Islet of Langerhans (tissue), 1 donor: ENCODE measurements around the gene C19orf18.

ENCODE experiments used
- FAIRE-seq: peaks from one replicate; lab custom pipeline; 2011; peaks lifted over from hg19 to GRCh38; lab: Jason Lieb, UNC

The C19orf18 gene

GRCh38 chr19:57947419-57948134, 26.8 kb downstream of the C19orf18 start, which contains the start of gene ZNF256:
Gene ZNF256, minus strand, starts transcription at chr19:57947706. Its CDS starts 232 bp downstream, at chr19:57947474.
- no peak for FAIRE-seq

- FAIRE-seq, result no peak
These were observed 27.3 kb downstream of the C19orf18 start for GRCh38 chr19:57947088-57947418.

- no peak for FAIRE-seq
These were observed 28.0 kb downstream of the C19orf18 start for GRCh38 chr19:57946316-57946715.

GRCh38 chr19:57941593-57941992, 32.7 kb downstream of the C19orf18 start:
- no peak for FAIRE-seq

GRCh38 chr19:57935731-57936130, 38.6 kb downstream of the C19orf18 start:
- no peak for FAIRE-seq

GRCh38 chr19:57934820-57935665, 39.3 kb downstream of the C19orf18 start, which contains the start of gene ZNF418:
Gene ZNF418, minus strand, starts transcription at chr19:57935402. Its CDS starts 1,580 bp downstream, at chr19:57933822.
- peak; percentile 70 for FAIRE-seq

GRCh38 chr19:57927587-57927986, 46.7 kb downstream of the C19orf18 start:
- FAIRE-seq, result no peak

- peak; percentile 98 for FAIRE-seq
These were observed 58.0 kb downstream of the C19orf18 start, which contains the start of gene ZNF417 for GRCh38 chr19:57916168-57916995. Gene ZNF417, minus strand, starts transcription at chr19:57916592. Its CDS starts 181 bp downstream, at chr19:57916411.

GRCh38 chr19:57914531-57914930, 59.8 kb downstream of the C19orf18 start:
- FAIRE-seq, result no peak
